Measurements from ENCODE around the gene IDH1. TPM values are rescaled to one million over a fixed set of nuclear protein-coding genes. Genes with fewer than 3 reads are reported as not detected.
A peak's percentile ranks its signal among the peaks of the same experiment; 100 is the strongest.

IDH1 gene
- polyA plus RNA-seq, 4 donors: 115 to 297 (median 243) TPM

DNA sequence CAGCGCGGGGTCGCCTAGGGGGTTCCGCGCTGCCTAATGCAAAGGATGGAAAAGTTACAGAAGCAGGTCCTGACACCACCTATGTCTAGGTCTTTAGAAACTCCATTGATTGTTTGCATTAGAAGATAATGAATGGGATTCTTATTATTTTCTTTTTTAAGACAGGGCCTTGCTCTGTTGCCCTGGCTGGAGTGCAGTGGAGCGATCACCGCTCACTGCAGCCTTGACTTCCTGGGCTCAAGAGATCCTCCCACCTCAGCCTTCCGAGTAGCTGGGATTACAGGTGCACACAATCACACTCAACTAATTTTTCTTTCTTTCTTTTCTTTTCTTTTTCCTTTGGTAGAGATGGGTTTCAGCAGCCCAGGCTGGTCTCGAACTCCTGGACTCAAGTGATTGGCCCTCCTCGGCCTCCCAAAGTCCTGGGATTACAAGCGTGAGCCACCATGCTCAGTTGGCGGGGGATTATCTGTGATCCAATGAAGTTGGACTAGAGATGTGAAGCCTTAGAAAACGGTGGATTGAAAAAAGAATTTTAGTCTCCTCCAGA lies 761 bp upstream of the IDH1 start:
- Histone ChIP-seq H3K36me3 (ENCODE audit: control insufficient read depth in 3 of 3, insufficient read depth in 2 of 3, low read depth in 1 of 3, low read length in 3 of 3) (peaks cover 3 to 7% (median 5%) of the 10 kb centered on the region in 3 donors), H3K27me3 (ENCODE audit: control insufficient read depth in 3 of 3, insufficient read depth in 3 of 3, low read length in 3 of 3) (no peaks in the 10 kb centered on the region), H3K4me1 (ENCODE audit: control insufficient read depth in 3 of 3, insufficient read depth in 2 of 3, low read depth in 1 of 3, low read length in 2 of 3) (peaks cover 0 to 34% (median 6%) of the 10 kb centered on the region in 3 donors), H3K4me3 (ENCODE audit: low read depth in 1 of 3, low read length in 3 of 3) (peak overlapping the region; percentile 67 to 82 (median 75)), H3K27ac (ENCODE audit: low read depth in 1 of 3, low read length in 2 of 3) (peak overlapping the region; percentile 38 to 83 (median 78)), H3K9me3 (ENCODE audit: control insufficient read depth in 2 of 2, insufficient read depth in 1 of 2, low read depth in 1 of 2, low read length in 1 of 2) (no peaks in the 10 kb centered on the region)
- DNase-seq (no peak), FAIRE-seq (no peak)
- WGBS, 3 donors: 27 to 44% (median 34%) methylated on average over 13 of the region's 13 CpGs

DNA sequence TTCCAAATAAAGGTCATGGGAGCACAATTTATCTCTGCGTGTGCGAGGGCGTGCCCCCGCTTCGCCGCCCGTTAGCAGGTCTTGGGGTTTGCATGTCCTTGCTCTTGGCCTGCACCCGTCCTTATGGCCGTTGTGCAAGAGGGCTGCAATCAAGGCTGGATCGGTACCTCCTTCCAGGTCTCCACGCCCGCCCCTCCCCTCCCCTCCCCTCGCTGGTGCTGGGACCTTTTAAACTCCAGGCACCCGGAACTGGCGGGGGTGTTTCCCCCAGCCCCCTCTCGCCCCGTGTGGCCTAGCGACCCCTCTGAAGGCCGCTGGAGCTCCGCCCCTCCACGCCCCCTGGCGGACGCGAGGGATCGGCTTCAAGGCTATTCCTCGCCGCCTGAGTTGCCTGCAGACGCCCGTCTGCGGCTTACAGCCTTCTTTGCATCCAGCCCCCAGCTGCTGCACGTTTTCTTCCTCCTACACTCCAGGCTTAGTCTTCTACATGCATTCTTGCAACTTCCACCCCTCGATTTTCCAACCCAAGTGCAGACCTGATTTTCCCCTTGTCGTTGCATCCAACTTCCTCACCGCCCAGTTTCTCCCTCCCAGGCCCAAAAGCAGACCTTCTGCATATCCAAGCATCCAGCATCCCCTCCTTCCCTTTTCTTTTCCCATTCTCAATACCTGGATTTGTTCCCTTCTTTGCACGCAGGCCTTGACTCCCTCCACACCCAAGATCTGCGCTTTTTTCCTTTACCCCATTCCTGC lies 577 bp downstream of the IDH1 start:
- peaks cover 3 to 10% (median 5%) of the 10 kb centered on the region in 3 donors for H3K36me3 ChIP-seq (ENCODE audit: control insufficient read depth in 3 of 3, insufficient read depth in 2 of 3, low read depth in 1 of 3, low read length in 3 of 3)
- H3K4me1 ChIP-seq (ENCODE audit: control insufficient read depth in 3 of 3, insufficient read depth in 2 of 3, low read depth in 1 of 3, low read length in 2 of 3): peaks cover 0 to 34% (median 6%) of the 10 kb centered on the region in 3 donors
- peak overlapping the region; percentile 53 to 78 (median 59) for H3K27ac ChIP-seq (ENCODE audit: low read depth in 1 of 3, low read length in 2 of 3)
- WGBS, 3 donors: 0 to 1% (median 1%) methylated on average over 34 to 36 of the region's 36 CpGs
- DNase-seq: peak; percentile 88 to 92
- H3K9me3 ChIP-seq (ENCODE audit: control insufficient read depth in 2 of 2, insufficient read depth in 1 of 2, low read depth in 1 of 2, low read length in 1 of 2): no peaks in the 10 kb centered on the region
- peak overlapping the region; percentile 67 to 82 (median 75) for H3K4me3 ChIP-seq (ENCODE audit: low read depth in 1 of 3, low read length in 3 of 3)
- no peaks in the 10 kb centered on the region for H3K27me3 ChIP-seq (ENCODE audit: control insufficient read depth in 3 of 3, insufficient read depth in 3 of 3, low read length in 3 of 3)
- no peak for FAIRE-seq

DNA sequence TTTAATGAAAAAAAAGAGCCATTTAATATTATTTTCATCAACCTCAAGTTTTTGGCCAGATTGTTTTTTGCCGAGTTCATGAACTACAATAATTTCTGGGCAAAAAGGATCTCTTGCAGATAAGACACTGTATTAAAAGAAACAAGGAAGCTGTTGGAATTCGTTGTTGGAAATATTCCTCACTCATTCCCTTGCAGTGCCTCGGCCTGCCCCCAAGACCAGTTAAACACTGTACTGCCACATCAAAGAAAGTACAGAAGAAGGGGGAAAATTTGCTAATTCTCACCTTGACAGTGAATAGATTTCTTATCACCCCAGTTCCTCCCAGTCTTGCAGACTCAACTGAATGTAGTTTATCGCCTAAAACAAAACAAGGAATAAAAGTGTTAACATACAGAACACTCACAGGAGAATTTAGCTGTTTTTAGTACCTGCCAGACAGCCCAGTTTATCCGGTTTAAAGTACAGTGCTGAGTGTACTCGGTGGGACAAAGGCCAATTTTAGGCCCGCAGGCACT lies 1.2 kb downstream of the IDH1 start:
- Histone ChIP-seq H3K9me3 (ENCODE audit: control insufficient read depth in 2 of 2, insufficient read depth in 1 of 2, low read depth in 1 of 2, low read length in 1 of 2) (no peaks in the 10 kb centered on the region), H3K27me3 (ENCODE audit: control insufficient read depth in 3 of 3, insufficient read depth in 3 of 3, low read length in 3 of 3) (no peaks in the 10 kb centered on the region), H3K4me3 (ENCODE audit: low read depth in 1 of 3, low read length in 3 of 3) (peak overlapping the region in 2 of 3 donors; percentile 75 to 82), H3K36me3 (ENCODE audit: control insufficient read depth in 3 of 3, insufficient read depth in 2 of 3, low read depth in 1 of 3, low read length in 3 of 3) (peaks cover 3 to 11% (median 8%) of the 10 kb centered on the region in 3 donors), H3K27ac (ENCODE audit: low read depth in 1 of 3, low read length in 2 of 3) (peak overlapping the region; percentile 53 to 78 (median 59)), H3K4me1 (ENCODE audit: control insufficient read depth in 3 of 3, insufficient read depth in 2 of 3, low read depth in 1 of 3, low read length in 2 of 3) (peaks cover 0 to 34% (median 6%) of the 10 kb centered on the region in 3 donors)
- DNase-seq: no peak
- no peak for FAIRE-seq
- WGBS, 3 donors: 3 to 12% (median 12%) methylated on average over 7 of the region's 7 CpGs

DNA sequence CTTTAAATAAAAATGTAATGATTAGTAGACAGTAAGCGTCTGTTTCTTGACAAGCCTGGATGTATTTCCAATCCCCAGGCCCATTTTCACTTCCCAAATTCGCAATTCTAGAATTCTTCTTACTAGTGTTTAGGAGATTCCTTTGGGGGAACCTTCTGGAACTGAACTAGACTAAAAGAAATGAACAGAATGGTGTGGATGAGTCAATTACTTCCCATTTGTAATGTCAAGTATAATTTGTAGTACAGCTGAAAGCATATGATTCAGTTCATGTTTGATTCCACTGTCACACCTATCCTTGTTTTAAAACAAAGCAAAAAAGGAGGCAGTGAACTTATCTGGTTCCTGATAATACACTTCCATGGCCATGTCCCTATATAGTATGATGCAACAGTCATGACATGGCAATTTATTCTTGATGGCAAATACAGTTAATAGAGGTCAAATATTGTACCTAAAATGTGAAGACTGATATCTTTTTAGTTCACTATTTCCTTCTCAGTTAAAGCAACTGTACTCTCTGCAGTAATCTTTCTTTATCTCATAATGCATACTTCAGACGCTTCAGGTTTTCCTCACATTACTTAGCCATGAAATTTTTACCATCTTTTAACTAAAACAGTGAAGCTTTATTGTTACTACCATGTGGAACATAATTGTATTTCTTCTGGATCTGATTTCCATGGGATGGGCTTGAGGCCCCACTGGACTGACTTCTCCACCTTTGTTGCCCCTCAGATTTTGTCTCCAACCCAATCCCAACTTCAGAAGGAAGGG lies 2.0 kb downstream of the IDH1 start:
- DNase-seq (peak; percentile 59 to 80), FAIRE-seq (no peak)
- peak overlapping the region in 1 of 3 donors; percentile 82 for H3K4me3 ChIP-seq (ENCODE audit: low read depth in 1 of 3, low read length in 3 of 3)
- no peaks in the 10 kb centered on the region for H3K27me3 ChIP-seq (ENCODE audit: control insufficient read depth in 3 of 3, insufficient read depth in 3 of 3, low read length in 3 of 3)
- H3K27ac ChIP-seq (ENCODE audit: low read depth in 1 of 3, low read length in 2 of 3): peak overlapping the region in 2 of 3 donors; percentile 55 to 78
- peaks cover 6 to 15% (median 10%) of the 10 kb centered on the region in 3 donors for H3K36me3 ChIP-seq (ENCODE audit: control insufficient read depth in 3 of 3, insufficient read depth in 2 of 3, low read depth in 1 of 3, low read length in 3 of 3)
- 55 to 74% (median 67%) methylated on average over 3 of the region's 3 CpGs for WGBS, 3 donors
- no peaks in the 10 kb centered on the region for H3K9me3 ChIP-seq (ENCODE audit: control insufficient read depth in 2 of 2, insufficient read depth in 1 of 2, low read depth in 1 of 2, low read length in 1 of 2)
- peaks cover 0 to 32% (median 6%) of the 10 kb centered on the region in 3 donors for H3K4me1 ChIP-seq (ENCODE audit: control insufficient read depth in 3 of 3, insufficient read depth in 2 of 3, low read depth in 1 of 3, low read length in 2 of 3)

DNA sequence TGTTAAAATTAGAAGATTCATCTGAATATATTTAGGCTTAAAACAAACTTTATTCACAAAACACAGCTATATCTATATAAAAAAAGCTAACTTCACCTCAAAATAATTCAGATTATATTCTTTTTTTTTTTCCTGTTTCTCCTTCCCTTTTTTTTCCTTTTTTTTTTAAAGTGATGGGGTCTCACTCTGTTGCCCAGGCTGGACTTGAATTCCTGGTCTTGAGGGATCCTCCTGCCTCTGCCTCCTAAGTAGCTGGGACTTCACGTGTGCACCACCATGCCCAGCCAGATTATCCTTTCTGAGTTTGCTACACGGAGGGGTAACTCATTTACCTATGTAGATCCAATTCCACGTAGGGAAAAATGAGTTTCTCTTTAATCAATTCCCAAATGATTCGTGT lies 3.8 kb downstream of the IDH1 start:
- Histone ChIP-seq H3K27ac (ENCODE audit: low read depth in 1 of 3, low read length in 2 of 3) (no peak overlapping the region), H3K27me3 (ENCODE audit: control insufficient read depth in 3 of 3, insufficient read depth in 3 of 3, low read length in 3 of 3) (no peaks in the 10 kb centered on the region), H3K36me3 (ENCODE audit: control insufficient read depth in 3 of 3, insufficient read depth in 2 of 3, low read depth in 1 of 3, low read length in 3 of 3) (peaks cover 6 to 19% (median 17%) of the 10 kb centered on the region in 3 donors), H3K9me3 (ENCODE audit: control insufficient read depth in 2 of 2, insufficient read depth in 1 of 2, low read depth in 1 of 2, low read length in 1 of 2) (no peaks in the 10 kb centered on the region), H3K4me1 (ENCODE audit: control insufficient read depth in 3 of 3, insufficient read depth in 2 of 3, low read depth in 1 of 3, low read length in 2 of 3) (peaks cover 0 to 20% (median 6%) of the 10 kb centered on the region in 3 donors), H3K4me3 (ENCODE audit: low read depth in 1 of 3, low read length in 3 of 3) (no peak overlapping the region)
- DNase-seq: no peak
- 93 to 94% (median 94%) methylated on average over 4 of the region's 4 CpGs for WGBS, 3 donors
- FAIRE-seq: no peak

DNA sequence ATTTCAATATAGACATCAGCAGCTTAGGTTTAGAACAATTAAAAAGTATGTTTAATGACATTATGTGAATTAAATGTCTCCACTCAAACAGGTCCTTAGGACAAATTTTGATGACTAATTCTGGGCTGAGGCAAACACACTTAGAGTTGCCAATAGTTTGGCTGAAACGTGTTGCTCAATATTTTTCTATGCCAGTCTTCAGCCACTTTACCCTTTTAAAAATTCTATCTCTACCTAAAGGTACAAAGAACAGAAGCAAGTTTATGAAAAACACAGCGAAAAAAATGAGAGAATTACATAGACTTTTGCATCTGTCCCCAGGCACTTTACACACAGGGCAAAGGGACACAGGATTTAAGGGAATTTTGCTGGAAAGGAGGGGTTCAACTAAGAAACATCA lies 4.5 kb downstream of the IDH1 start:
- H3K36me3 ChIP-seq (ENCODE audit: control insufficient read depth in 3 of 3, insufficient read depth in 2 of 3, low read depth in 1 of 3, low read length in 3 of 3): peaks cover 6 to 20% (median 19%) of the 10 kb centered on the region in 3 donors
- no peak overlapping the region for H3K27ac ChIP-seq (ENCODE audit: low read depth in 1 of 3, low read length in 2 of 3)
- H3K4me1 ChIP-seq (ENCODE audit: control insufficient read depth in 3 of 3, insufficient read depth in 2 of 3, low read depth in 1 of 3, low read length in 2 of 3): peaks cover 0 to 17% (median 6%) of the 10 kb centered on the region in 3 donors
- H3K4me3 ChIP-seq (ENCODE audit: low read depth in 1 of 3, low read length in 3 of 3): no peak overlapping the region
- no peaks in the 10 kb centered on the region for H3K27me3 ChIP-seq (ENCODE audit: control insufficient read depth in 3 of 3, insufficient read depth in 3 of 3, low read length in 3 of 3)
- DNase-seq: no peak
- FAIRE-seq: no peak
- WGBS, 3 donors: 67 to 79% (median 79%) methylated on average over 2 of the region's 2 CpGs
- no peaks in the 10 kb centered on the region for H3K9me3 ChIP-seq (ENCODE audit: control insufficient read depth in 2 of 2, insufficient read depth in 1 of 2, low read depth in 1 of 2, low read length in 1 of 2)

DNA sequence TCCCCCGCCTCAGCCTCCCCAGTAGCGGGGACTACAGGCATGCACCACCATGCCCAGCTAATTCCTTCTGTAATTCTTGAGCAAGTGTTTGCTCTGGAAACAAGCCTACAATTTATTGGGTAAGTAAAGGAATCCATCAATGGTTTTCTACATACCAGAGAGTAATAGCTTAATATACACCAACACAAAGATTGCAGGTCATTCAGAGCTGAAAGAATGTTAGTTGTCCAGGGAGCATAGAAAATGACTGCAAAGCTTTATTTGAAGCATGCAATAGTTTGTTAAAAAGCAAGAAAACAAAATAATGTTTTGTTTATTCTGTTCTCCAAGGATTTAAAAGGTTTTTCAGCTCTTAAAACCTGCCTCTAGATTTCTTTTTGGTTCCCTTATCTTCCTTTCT lies 5.6 kb downstream of the IDH1 start:
- Histone ChIP-seq H3K36me3 (ENCODE audit: control insufficient read depth in 3 of 3, insufficient read depth in 2 of 3, low read depth in 1 of 3, low read length in 3 of 3) (peaks cover 7 to 23% (median 20%) of the 10 kb centered on the region in 3 donors), H3K4me3 (ENCODE audit: low read depth in 1 of 3, low read length in 3 of 3) (no peak overlapping the region), H3K27ac (ENCODE audit: low read depth in 1 of 3, low read length in 2 of 3) (no peak overlapping the region), H3K4me1 (ENCODE audit: control insufficient read depth in 3 of 3, insufficient read depth in 2 of 3, low read depth in 1 of 3, low read length in 2 of 3) (peaks cover 2 to 17% (median 6%) of the 10 kb centered on the region in 3 donors), H3K9me3 (ENCODE audit: control insufficient read depth in 2 of 2, insufficient read depth in 1 of 2, low read depth in 1 of 2, low read length in 1 of 2) (no peaks in the 10 kb centered on the region), H3K27me3 (ENCODE audit: control insufficient read depth in 3 of 3, insufficient read depth in 3 of 3, low read length in 3 of 3) (no peaks in the 10 kb centered on the region)
- no peak for DNase-seq
- 97 to 98% (median 98%) methylated on average over 2 of the region's 2 CpGs for WGBS, 3 donors
- FAIRE-seq: no peak

DNA sequence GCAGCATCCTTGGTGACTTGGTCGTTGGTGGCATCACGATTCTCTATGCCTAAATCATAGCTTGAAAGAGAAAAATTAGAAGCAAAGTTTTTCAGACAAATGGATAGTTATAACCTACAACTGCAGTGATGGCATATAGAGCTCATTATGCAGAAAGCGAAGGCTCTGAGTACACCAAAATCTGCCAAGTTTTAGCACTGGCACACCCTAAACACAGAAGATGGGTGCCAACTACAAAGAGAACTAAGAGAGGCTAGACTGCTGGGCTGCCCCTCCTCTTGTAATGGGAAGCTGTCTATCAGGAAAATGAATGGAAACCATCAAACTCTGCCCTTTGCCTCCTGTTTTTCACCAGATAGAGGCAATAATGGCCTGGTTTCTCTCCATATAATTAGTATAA lies 6.3 kb downstream of the IDH1 start:
- DNase-seq: no peak
- H3K36me3 ChIP-seq (ENCODE audit: control insufficient read depth in 3 of 3, insufficient read depth in 2 of 3, low read depth in 1 of 3, low read length in 3 of 3): peaks cover 7 to 23% (median 20%) of the 10 kb centered on the region in 3 donors
- no peak for FAIRE-seq
- H3K9me3 ChIP-seq (ENCODE audit: control insufficient read depth in 2 of 2, insufficient read depth in 1 of 2, low read depth in 1 of 2, low read length in 1 of 2): no peaks in the 10 kb centered on the region
- WGBS, 3 donors: 91 to 97% (median 92%) methylated on average over 3 of the region's 3 CpGs
- H3K27me3 ChIP-seq (ENCODE audit: control insufficient read depth in 3 of 3, insufficient read depth in 3 of 3, low read length in 3 of 3): no peaks in the 10 kb centered on the region
- no peak overlapping the region for H3K4me3 ChIP-seq (ENCODE audit: low read depth in 1 of 3, low read length in 3 of 3)
- no peak overlapping the region for H3K27ac ChIP-seq (ENCODE audit: low read depth in 1 of 3, low read length in 2 of 3)
- peaks cover 2 to 14% (median 9%) of the 10 kb centered on the region in 3 donors for H3K4me1 ChIP-seq (ENCODE audit: control insufficient read depth in 3 of 3, insufficient read depth in 2 of 3, low read depth in 1 of 3, low read length in 2 of 3)
